ENCODE measurements around the gene VANGL2. TPM values are rescaled to one million over a fixed set of nuclear protein-coding genes. Genes with fewer than 3 reads are reported as not detected.
A peak's percentile ranks its signal among the peaks of the same experiment; 100 is the strongest.

VANGL2 gene
- total RNA-seq, 2 experiments from 2014 or later, result 0.04 TPM; not detected in 1

DNA sequence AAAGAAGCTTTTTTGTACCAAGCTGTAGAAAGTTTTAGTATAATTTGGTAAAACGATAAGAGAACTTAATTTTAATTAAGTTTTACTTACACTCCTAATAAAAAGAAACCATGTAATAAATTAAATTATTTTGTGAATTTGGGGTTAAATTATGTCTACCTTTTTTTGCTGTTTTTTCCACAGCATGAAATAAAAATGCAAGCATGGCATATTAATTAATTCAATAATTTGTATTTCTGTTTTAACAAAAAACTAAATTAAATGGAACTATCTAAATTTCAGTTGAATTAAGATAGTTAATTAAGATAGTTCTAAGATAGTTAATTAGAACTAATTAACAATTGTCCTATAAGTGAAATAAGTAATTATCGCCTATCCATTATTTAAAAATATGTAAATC, 39.4 kb downstream of the VANGL2 start:
- Mint-ChIP-seq H3K27ac (no peak overlapping the region), H3K27me3 (no peaks in the 10 kb centered on the region), H3K4me3 (no peak overlapping the region), H3K4me1 (peaks cover 44% of the 10 kb centered on the region), H3K36me3 (ENCODE audit: low read depth) (peaks cover 16% of the 10 kb centered on the region), H3K9me3 (peaks cover 12% of the 10 kb centered on the region)
- ChIA-PET CTCF (interaction anchor here (1.1 to 1.9 kb wide), 4 partner anchors 9 to 108 kb away, joined by 3 to 5 read pairs (median 4); no protein-coding TSS in a partner anchor), POLR2A (interaction anchor here (0.7 kb wide), 1 partner anchor 49 kb away, joined by 3 read pairs; no protein-coding TSS in a partner anchor)
- DNase-seq, result no peak

DNA sequence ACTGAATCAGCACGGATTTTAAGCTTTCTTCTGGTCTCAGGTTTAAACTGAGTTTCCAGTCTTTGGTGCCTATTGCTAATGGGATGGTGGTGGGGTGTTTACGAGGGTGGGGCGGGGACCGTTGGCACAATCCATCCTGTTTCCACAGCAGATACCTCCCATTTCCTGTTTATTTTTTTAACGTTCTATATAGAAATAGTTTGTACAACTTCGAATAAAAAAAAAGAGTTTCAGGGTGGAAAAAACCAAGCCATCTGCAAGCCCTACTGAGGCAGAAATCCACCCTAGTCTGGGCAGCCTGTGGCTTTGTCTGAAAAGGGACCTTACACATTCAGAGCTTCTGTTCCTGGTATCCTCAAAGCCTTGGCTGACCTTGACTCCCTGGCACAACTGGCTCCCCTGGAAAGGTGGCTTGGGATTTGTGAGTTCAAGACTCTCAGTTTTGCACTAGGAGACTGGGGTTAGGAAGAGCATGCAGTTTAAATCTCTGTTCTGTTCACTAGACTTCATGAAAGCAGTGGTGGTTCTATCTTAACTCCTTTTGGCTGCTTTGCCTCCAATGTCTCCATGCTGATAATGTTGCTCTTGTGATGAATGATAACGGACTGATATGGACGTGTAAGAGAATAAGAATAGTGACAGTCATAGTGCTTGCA, 46.7 kb downstream of the VANGL2 start:
- Mint-ChIP-seq H3K4me3 (peak overlapping the region; percentile 26), H3K4me1 (peaks cover 57% of the 10 kb centered on the region), H3K27ac (peak overlapping the region; percentile 57), H3K9me3 (peaks cover 11% of the 10 kb centered on the region), H3K36me3 (ENCODE audit: low read depth) (peaks cover 7% of the 10 kb centered on the region), H3K27me3 (no peaks in the 10 kb centered on the region)
- DNase-seq, result no peak
- POLR2A ChIA-PET, result no interaction called here
- CTCF ChIA-PET, result interaction anchor here (1.0 to 3.0 kb wide), 4 partner anchors 11 to 97 kb away, joined by 3 to 9 read pairs (median 4); no protein-coding TSS in a partner anchor

DNA sequence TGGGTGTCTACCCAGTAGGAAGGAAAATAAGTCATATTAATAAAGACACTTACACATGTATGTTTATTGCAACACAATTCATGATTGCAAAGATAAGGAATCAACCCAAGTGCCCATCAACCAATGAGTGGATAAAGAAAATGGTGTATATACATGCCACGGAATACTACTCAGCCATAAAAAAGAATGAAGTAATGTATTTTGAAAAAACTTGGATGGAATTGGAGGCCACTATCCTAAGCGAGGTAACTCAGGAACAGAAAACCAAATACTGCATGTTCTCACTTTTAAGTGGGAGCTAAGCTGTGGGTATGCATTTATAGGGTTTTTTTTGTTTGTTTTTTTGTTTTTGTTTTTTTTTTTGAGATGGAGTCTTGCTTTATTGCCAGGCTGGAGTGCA, 49.1 kb downstream of the VANGL2 start:
- Mint-ChIP-seq H3K4me3 (no peak overlapping the region), H3K27ac (no peak overlapping the region), H3K4me1 (peaks cover 54% of the 10 kb centered on the region), H3K9me3 (peaks cover 8% of the 10 kb centered on the region), H3K27me3 (no peaks in the 10 kb centered on the region), H3K36me3 (ENCODE audit: low read depth) (peaks cover 6% of the 10 kb centered on the region)
- ChIA-PET POLR2A (no interaction called here), CTCF (interaction anchor here (0.7 to 2.0 kb wide), 3 partner anchors 10 to 21 kb away, joined by 3 to 4 read pairs (median 3); no protein-coding TSS in a partner anchor)
- DNase-seq, result no peak

DNA sequence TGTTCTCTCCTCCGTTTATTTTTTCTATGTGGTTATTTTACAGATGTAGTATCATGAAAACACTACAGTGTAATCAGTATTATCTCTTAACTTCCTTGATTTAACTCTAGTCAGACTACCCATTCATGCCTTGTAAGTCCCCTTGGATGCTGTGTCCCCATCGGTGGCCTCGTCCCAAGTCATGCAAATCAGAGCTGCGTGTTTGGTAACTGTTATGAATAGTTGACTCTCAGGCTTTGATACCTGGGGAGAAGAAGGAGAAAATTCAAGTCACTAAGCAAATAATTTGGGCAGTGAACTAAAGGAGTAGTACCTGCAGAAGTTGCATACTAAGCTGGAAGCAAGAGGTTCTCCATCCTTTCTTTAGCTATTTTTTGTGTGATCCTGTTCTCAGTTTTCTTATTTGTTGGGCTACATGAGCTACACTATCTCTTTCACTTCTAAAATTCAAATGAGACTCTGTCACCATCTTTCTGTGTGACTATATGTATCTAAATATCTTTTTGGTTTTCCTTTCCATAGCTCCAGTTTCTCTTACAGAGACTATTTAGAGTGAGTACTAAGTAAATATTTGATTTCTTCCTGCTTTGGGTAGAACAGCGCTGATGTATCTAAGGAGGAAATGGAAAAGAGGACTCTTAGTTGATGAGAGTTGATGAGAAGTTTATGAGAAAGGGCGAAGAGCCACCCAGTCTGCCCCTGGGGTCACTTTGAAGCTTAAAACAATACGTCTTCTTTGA, 50.9 kb downstream of the VANGL2 start:
- POLR2A ChIA-PET, result interaction anchor here (1.0 kb wide), 1 partner anchor 69 kb away, joined by 3 read pairs; no protein-coding TSS in a partner anchor
- peak overlapping the region; percentile 51 for H3K27ac Mint-ChIP-seq
- peaks cover 6% of the 10 kb centered on the region for H3K36me3 Mint-ChIP-seq (ENCODE audit: low read depth)
- DNase-seq, result no peak
- peaks cover 8% of the 10 kb centered on the region for H3K9me3 Mint-ChIP-seq
- no peaks in the 10 kb centered on the region for H3K27me3 Mint-ChIP-seq
- CTCF ChIA-PET, result interaction anchor here (0.6 to 1.7 kb wide), 7 partner anchors 11 to 307 kb away, joined by 3 to 6 read pairs (median 3); no protein-coding TSS in a partner anchor
- no peak overlapping the region for H3K4me3 Mint-ChIP-seq
- peaks cover 60% of the 10 kb centered on the region for H3K4me1 Mint-ChIP-seq

DNA sequence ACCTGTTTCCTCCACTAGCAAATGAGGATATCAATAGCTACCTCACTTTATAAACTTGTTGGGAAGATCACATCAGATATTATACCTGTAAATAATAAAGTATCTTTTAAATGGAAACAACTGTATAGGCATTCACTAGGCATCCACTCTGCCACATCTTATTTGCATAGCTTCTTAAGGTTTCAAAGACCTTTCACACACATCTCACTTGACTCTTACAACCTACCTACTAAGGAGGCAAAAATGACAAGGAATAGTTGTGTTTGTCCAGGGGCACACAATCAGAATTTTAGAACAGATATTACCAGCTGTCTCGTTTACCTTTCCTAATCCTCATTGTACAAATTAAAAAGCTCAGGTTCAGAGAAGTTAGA, 51.5 kb downstream of the VANGL2 start:
- DNase-seq, result no peak
- ChIA-PET CTCF (interaction anchor here (0.9 to 1.7 kb wide), 6 partner anchors 11 to 159 kb away, joined by 3 to 6 read pairs (median 3); no protein-coding TSS in a partner anchor), POLR2A (interaction anchor here (1.0 kb wide), 1 partner anchor 68 kb away, joined by 3 read pairs; no protein-coding TSS in a partner anchor)
- Mint-ChIP-seq H3K27ac (peak overlapping the region; percentile 51), H3K36me3 (ENCODE audit: low read depth) (peaks cover 1% of the 10 kb centered on the region), H3K4me1 (peaks cover 57% of the 10 kb centered on the region), H3K27me3 (no peaks in the 10 kb centered on the region), H3K4me3 (no peak overlapping the region), H3K9me3 (peaks cover 8% of the 10 kb centered on the region)

DNA sequence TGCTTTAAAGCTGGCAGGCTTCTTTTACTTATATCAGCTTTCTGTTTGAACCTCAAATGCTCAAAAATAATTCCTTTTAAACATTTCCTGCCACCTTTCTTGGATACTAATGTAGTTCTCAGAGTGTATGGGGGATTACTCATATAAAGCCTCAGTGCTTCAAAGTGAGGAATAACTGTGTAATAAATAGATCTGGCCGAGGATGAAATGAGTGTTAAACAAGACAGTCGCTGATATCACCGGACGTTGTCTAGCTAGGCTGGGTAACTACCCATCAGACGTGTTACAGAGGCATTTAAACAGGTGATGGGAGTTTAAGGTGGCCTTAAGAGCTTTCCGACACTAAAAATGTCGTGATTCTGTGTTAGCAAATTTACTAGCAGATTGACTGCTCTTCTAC, 53.1 kb downstream of the VANGL2 start:
- H3K27me3 Mint-ChIP-seq, result no peaks in the 10 kb centered on the region
- ChIA-PET CTCF (interaction anchor here (7.5 kb wide), 1 partner anchor 16 kb away, joined by 32 read pairs; no protein-coding TSS in a partner anchor), POLR2A (interaction anchor here (0.6 kb wide), 1 partner anchor 8 kb away, joined by 4 read pairs; no protein-coding TSS in a partner anchor)
- peaks cover 8% of the 10 kb centered on the region for H3K9me3 Mint-ChIP-seq
- no peak for DNase-seq
- peak overlapping the region; percentile 23 for H3K4me3 Mint-ChIP-seq
- H3K4me1 Mint-ChIP-seq, result peaks cover 46% of the 10 kb centered on the region
- peaks cover 1% of the 10 kb centered on the region for H3K36me3 Mint-ChIP-seq (ENCODE audit: low read depth)
- peak overlapping the region; percentile 83 for H3K27ac Mint-ChIP-seq

DNA sequence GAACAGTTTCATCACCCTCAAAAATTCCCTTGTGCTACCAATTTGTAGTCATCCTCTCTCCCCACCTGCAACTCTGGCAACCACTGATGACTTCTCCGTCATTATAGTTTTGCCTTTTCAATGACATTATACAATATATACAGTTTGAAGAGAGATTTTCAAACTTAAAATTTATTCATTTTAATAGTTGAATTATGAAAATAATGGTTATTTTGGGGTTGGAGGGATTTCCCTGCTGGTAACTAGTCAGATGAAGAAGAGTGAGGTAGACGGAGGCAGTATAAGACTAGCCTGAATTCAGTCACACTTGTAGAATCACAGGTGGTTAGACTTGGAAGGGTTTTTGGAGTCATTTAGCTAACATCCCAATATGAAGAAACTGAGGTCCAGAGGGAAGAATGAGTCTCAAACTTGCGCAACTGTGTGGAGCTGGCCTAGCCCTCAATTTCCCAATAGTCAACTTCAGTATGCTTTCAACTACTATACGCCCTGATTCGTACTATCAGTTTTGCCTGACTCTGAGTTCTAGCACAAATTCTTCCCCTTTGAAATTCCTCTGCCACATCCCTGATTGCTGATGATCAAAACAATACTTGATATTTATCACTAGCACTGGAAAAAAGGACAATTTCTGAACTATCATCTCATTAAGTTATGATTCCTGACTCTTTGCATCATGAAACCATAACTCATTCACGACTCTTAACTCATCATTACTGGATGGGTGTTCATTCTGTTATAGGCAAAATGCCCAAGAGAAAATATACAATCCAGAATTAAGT, 54.2 kb downstream of the VANGL2 start:
- Mint-ChIP-seq H3K4me1 (peaks cover 54% of the 10 kb centered on the region), H3K9me3 (peaks cover 2% of the 10 kb centered on the region), H3K27ac (peak overlapping the region; percentile 62), H3K36me3 (ENCODE audit: low read depth) (peaks cover 1% of the 10 kb centered on the region), H3K4me3 (no peak overlapping the region), H3K27me3 (no peaks in the 10 kb centered on the region)
- CTCF ChIA-PET, result interaction anchor here (1.2 to 7.5 kb wide), 2 partner anchors 10 to 15 kb away, joined by 5 to 32 read pairs; no protein-coding TSS in a partner anchor
- DNase-seq, result no peak
- POLR2A ChIA-PET, result no interaction called here

DNA sequence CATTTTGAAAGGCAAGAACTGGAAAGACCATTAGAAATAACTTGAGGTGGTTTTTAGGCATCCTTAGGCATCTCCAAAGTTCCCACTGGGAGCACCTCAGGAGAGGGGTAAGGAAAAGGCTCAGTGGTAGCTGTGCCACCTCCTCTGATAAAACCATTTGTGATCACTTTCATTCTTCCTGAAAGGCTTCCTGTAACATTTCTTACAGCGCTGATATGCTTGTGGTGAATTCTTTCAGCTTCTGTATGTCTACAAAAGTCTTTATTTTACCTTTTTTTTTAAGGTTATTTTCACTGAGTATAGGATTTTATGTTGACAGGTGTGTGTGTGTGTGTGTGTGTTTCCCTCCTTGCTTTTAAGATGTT, 54.8 kb downstream of the VANGL2 start:
- ChIA-PET CTCF (interaction anchor here (1.2 to 7.5 kb wide), 2 partner anchors 9 to 14 kb away, joined by 5 to 32 read pairs; no protein-coding TSS in a partner anchor), POLR2A (no interaction called here)
- H3K9me3 Mint-ChIP-seq, result peaks cover 2% of the 10 kb centered on the region
- H3K4me3 Mint-ChIP-seq, result no peak overlapping the region
- peaks cover 60% of the 10 kb centered on the region for H3K4me1 Mint-ChIP-seq
- H3K27ac Mint-ChIP-seq, result peak overlapping the region; percentile 62
- no peaks in the 10 kb centered on the region for H3K27me3 Mint-ChIP-seq
- peaks cover 1% of the 10 kb centered on the region for H3K36me3 Mint-ChIP-seq (ENCODE audit: low read depth)
- no peak for DNase-seq

DNA sequence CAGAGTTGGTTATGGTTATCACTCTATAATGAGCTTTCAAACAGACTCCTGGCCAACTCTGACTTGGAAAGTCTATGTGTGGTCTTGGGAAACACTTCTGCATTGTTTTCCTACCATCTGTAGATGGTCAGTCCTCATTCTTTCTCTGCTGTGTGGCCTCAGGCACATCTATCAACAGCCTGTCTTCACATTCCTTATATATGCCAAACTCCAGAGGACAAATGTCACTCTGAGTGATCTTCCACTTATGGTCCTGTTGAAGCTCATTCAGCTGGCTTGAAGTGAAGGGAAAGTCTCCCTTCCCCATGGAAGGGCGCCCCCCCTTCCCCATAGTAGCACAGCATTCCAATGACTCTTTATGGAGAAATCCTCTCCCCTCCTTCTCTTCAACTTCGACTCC, 58.7 kb downstream of the VANGL2 start:
- Mint-ChIP-seq H3K27ac (peak overlapping the region; percentile 11), H3K36me3 (ENCODE audit: low read depth) (no peaks in the 10 kb centered on the region), H3K27me3 (no peaks in the 10 kb centered on the region), H3K9me3 (no peaks in the 10 kb centered on the region), H3K4me3 (no peak overlapping the region), H3K4me1 (peaks cover 55% of the 10 kb centered on the region)
- no peak for DNase-seq
- ChIA-PET CTCF (interaction anchor here (1.0 to 7.5 kb wide), 3 partner anchors 10 to 97 kb away, joined by 4 to 32 read pairs (median 4); no protein-coding TSS in a partner anchor), POLR2A (no interaction called here)

DNA sequence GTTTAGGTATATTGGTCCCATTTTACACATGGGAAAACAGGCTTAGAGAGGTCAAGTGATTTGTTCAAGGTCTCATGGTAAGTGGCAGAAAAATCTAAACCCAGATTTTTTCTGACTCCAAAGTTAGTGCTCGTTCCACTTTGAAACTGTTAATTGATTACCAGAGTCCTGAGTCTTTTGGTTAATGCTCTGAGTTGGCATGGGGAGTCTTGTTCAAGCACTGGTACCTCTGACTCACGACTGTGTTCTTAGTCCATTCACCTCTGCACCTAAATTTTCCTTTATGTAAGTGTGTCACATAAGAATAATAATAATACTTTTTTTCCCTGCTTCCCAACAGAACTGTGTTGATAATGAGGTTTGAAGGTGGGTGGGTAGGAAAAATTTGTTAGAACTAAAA, 59.3 kb downstream of the VANGL2 start:
- CTCF ChIA-PET, result interaction anchor here (1.2 to 7.5 kb wide), 2 partner anchors 10 to 14 kb away, joined by 4 to 32 read pairs; no protein-coding TSS in a partner anchor
- Mint-ChIP-seq H3K4me1 (peaks cover 54% of the 10 kb centered on the region), H3K27ac (peak overlapping the region; percentile 94), H3K9me3 (no peaks in the 10 kb centered on the region), H3K4me3 (no peak overlapping the region), H3K36me3 (ENCODE audit: low read depth) (no peaks in the 10 kb centered on the region), H3K27me3 (no peaks in the 10 kb centered on the region)
- DNase-seq, result no peak
- POLR2A ChIA-PET, result no interaction called here

DNA sequence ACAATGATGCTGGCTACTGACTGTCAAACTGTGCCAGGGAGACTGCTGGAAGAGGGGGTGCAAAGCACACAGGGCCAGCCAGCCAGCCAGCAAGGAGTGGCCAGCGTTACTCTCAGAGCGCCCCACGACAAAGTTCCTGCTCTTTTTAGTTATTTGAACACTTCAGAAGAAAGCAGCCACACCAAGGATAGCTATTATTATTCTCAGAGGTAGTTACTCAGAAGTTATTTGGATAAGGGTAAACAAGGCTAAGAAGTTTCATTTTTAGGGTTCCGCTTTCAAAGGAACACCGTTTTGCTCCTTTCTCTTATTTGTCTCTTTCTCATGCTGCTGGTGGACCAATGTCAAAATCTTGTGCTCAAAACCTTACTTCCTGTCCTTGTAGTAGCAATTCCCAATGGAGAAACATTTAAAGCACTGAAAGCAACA, 59.9 kb downstream of the VANGL2 start:
- POLR2A ChIA-PET, result interaction anchor here (0.6 kb wide), 1 partner anchor 15 kb away, joined by 3 read pairs; no protein-coding TSS in a partner anchor
- peak overlapping the region; percentile 94 for H3K27ac Mint-ChIP-seq

More for the DNA sequence above, 59.9 kb downstream of the VANGL2 start:
- Mint-ChIP-seq H3K27me3 (no peaks in the 10 kb centered on the region), H3K36me3 (ENCODE audit: low read depth) (peaks cover 2% of the 10 kb centered on the region), H3K4me1 (peaks cover 51% of the 10 kb centered on the region), H3K9me3 (no peaks in the 10 kb centered on the region), H3K4me3 (peak overlapping the region; percentile 58)
- DNase-seq, result no peak
- CTCF ChIA-PET, result interaction anchor here (0.6 to 7.5 kb wide), 3 partner anchors 9 to 13 kb away, joined by 3 to 32 read pairs (median 5); no protein-coding TSS in a partner anchor
